Subcutaneous adipose tissue (tissue), 4 donors: ENCODE data around the gene APPL2. TPM values are rescaled to one million over a fixed set of nuclear protein-coding genes. Genes with fewer than 3 reads are reported as not detected.

Experiments
- total RNA-seq, 4 donors: library from RNA; depleted of rRNA; stranded (reverse); fragments of >200 nt; gene quantifications; one replicate each; pipeline ENCODE4 v1.1.0, GENCODE V29; 2016
- TF ChIP-seq, protein P1 (sequence below): fragments of 450-650 bp; IDR thresholded peaks from one replicate; pipeline ENCODE4 v1.5.1; 2016; ENCODE audit warnings: low read depth, mild to moderate bottlenecking, control low read depth, antibody characterized with exemption, moderate library complexity

Gene APPL2
- total RNA-seq, 4 donors from 2014 or later = 64.6 to 127 (median 94.1) TPM

DNA sequence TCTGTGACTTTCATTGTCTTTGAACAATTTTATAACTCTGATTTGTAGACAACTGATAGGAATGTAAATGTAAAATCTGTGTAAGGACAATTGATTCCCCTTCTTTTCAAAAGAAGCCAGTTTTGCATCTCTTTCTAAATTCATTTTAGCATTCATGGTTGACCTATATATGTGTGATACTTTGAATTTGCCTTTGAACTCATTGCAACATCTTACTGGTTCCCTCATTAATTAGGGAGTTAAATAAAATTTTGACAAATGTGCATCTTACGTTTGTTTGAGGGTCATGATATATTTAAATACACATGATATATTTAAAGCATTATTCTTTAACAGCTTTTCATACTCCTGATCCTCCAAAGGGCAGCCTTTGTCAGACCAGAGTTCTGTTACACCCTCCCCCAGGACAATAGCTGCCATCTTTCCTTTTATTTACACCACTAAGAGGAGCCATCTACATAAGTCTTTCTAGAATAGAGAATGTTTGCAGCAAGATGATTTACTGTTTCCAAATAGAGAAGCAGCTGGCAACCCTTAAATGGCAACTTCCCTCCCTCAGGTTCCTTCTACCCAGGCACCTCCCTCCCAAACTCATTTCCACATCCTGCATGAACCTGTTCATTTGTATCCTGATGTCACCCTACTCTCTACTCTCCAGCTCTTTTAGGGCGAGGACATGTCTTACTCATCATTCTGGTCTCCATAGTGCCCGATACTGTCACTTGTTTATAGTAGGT lies 40.2 kb upstream of the APPL2 start:
- TF ChIP-seq, protein P1, sequence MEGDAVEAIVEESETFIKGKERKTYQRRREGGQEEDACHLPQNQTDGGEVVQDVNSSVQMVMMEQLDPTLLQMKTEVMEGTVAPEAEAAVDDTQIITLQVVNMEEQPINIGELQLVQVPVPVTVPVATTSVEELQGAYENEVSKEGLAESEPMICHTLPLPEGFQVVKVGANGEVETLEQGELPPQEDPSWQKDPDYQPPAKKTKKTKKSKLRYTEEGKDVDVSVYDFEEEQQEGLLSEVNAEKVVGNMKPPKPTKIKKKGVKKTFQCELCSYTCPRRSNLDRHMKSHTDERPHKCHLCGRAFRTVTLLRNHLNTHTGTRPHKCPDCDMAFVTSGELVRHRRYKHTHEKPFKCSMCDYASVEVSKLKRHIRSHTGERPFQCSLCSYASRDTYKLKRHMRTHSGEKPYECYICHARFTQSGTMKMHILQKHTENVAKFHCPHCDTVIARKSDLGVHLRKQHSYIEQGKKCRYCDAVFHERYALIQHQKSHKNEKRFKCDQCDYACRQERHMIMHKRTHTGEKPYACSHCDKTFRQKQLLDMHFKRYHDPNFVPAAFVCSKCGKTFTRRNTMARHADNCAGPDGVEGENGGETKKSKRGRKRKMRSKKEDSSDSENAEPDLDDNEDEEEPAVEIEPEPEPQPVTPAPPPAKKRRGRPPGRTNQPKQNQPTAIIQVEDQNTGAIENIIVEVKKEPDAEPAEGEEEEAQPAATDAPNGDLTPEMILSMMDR = no peak

DNA sequence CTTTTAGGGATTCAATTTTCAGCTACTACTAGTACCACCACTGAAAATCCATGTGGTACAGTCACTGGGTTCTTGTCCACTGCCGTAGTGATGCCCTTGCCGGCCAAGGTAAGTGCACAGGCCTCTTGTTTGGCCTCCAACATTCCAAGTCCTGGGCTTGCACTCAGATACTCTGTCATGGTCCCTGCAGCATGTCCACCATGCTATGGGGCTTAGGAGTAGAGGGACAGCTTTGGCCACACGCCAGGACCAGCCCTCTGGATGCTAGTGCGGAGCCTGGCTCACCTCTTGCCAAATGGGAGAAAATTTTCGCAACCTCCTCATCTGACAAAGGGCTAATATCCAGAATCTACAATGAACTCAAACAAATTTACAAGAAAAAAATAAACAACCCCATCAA lies 38.6 kb upstream of the APPL2 start:
- TF ChIP-seq, protein P1 = no peak

DNA sequence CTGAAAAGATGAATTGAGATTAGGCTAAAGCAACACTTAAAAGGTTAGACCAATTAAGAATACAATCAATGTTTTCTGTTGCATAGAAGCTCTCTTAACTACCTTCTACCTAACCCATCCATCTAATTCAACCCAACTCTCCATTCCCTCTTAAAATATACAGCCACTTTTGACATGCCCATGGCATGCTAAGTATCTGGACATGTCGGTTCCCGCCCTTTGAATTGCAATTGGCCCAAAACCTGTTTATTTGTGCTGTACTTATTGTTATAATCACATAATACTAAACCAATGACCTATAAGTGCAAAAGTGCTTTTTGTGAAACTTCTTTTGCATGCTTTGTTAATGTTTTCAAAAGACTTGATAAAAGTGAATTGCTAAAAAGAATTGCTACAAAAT lies 37.6 kb upstream of the APPL2 start:
- TF ChIP-seq, protein P1 = no peak

DNA sequence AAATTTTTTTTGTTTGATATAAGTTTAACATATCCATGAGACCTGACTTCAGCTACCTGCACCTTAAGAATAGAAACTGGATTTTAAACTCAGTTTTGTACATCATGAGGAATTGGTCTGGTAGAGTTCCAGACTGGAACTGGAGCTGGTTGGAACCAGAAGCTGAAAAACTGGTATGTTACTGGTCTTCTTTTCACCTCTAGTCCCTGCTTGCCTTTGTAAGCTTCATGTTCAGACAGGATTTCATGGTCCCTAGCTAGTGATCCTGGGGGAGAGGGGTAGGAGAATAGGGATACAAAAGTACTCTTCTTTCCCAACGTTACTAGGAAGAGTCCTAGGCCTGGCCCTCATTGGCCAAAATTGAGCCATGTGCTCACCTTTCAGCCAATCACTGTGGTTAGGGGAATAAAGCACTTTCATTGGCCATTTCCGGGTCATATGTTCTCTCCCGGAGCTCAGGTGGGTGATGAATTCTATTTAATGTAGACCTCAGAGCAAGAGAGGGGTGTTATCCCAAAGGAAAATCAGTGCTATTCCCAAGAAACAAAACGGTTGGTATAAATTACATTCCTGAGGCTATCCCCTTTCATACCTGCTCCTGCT lies 36.9 kb upstream of the APPL2 start:
- TF ChIP-seq, protein P1 = no peak

DNA sequence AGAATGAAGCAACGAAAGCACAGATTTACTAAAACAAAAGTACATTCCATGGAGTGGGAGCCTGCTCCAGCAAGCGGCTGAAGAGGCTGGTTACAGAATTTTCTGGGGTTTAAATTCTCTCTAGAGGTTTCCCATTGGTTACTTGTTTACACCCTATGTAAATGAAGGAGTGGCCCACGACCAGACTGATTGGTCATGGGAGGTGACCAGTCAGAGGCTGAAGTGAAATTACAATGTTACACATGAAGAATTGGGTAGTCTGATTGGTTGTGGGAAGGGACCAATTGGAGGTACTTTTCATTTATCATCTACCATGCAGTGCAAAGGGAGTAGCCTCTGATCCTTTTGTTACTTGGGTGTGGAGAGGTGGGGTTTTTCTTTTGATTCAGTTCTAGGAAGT lies 36.2 kb upstream of the APPL2 start:
- TF ChIP-seq, protein P1 = no peak

DNA sequence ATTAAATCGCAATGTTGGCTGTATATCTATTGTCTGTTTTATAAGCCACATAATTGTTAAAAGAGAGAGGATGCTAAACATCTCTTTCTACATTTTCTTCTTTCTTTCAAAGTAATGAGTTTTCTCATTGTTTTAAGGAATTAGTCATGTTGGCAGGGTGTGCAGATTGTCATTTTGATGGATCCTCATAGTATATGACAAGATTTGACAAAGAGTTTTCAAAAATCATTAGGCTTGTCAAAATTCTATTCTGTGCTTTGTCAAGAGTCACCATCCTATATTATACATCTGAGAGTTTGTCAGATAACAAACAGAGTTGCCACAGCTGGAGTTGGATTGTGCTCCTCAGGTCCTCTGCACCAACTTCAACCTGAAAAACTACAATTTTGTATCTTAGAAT lies 35.4 kb upstream of the APPL2 start:
- TF ChIP-seq, protein P1 = no peak

DNA sequence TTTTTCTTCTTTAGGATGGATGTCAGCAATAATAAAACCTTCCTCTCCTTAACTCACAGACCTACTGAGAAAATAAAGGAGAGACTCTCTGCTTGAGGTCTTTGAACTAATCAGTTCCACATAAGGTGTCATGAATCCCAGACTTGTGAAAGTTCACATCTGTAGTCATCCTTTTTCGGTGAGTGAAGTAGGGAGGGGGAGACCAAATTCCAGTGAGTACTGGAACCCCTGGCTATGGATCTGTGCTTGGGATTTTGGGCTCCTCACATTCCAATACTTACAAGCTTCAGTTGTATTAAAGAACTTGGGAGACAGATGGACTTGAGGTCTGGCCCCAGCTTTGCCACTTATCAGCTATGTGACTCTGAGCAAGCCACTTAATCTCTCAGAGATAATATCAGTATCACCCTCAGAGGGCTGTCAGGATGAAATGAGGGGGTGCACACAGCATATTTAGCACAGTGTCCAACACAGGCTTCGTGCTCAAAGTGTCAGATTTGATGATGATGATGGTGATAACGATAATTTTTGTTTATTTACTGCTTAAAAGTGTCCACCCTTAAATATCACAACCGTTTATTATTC lies 34.8 kb upstream of the APPL2 start:
- TF ChIP-seq, protein P1 = no peak
